H54 (cell line): ENCODE results near the gene WDR33.

Experiments
- DNase-seq: peaks from one replicate; pipeline ENCODE4 v3.0.0; 2011; ENCODE audit warnings: low spot score, mixed read lengths; ENCODE audit not compliant: insufficient read length
- FAIRE-seq: peaks from 3 replicates; lab custom pipeline; 2011; peaks lifted over from hg19 to GRCh38; lab: Jason Lieb, UNC
- POLR2A ChIP-seq: IDR thresholded peaks from 2 replicates; pipeline ENCODE4 v1.6.1; 2011; ENCODE audit warnings: low read depth, mild to moderate bottlenecking, low read length

Gene WDR33

GRCh38 chr2:127709336-127709735 is 101.6 kb downstream of the WDR33 start:
- DNase-seq: no peak
- FAIRE-seq: no peak
- no peak for TF ChIP-seq POLR2A

GRCh38 chr2:127707890-127708648 is 102.9 kb downstream of the WDR33 start:
- FAIRE-seq: no peak
- TF ChIP-seq POLR2A: no peak

DNA sequence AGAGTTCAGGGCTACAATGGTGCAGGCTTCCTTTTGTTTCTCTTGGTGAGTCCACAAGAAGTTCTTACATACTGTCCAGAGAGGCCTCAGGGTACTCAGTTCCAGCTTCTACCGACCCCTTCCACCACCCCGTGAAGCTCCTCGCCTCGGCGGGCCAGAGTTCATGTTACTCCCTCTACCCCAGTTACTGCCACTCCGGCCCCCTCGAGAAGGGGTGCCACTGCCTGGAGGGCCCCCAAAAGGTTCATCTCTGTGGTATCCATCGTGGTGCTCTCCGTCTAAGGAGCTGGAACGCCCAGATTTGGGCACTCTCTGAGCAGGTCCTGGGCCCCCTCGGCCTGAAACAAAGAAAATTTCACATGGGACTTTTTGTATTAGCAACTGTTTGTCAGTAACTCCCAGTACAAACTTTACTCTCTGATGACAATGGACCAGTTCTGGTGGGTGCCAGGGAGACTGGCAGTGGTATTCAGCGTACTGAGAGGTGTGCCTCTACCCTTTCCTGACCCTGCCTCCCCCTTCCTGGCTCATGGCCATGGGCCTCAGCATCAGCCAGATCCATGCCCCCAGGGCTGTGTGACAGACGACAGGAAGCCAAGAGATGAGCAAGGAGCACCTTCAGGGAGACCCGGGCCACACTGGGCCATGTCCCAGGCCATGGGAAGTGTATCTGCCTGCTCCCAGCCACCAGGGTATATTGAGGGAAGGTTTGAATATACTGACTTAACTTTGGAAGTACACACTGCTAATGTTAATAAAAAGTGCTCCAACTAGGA is 104.6 kb downstream of the WDR33 start:
- FAIRE-seq (no peak), DNase-seq (no peak)
- no peak for TF ChIP-seq POLR2A

More at GRCh38 chr2:127707890-127708648, 102.9 kb downstream of the WDR33 start:
- DNase-seq: no peak

GRCh38 chr2:127705391-127706065 is 105.4 kb downstream of the WDR33 start:
- FAIRE-seq (no peak), DNase-seq (no peak)

GRCh38 chr2:127704641-127705390 is 106.2 kb downstream of the WDR33 start:
- DNase-seq (no peak), FAIRE-seq (no peak)
- TF ChIP-seq POLR2A: no peak

More at GRCh38 chr2:127705391-127706065, 105.4 kb downstream of the WDR33 start:
- TF ChIP-seq POLR2A: no peak

GRCh38 chr2:127703282-127703681 is 107.7 kb downstream of the WDR33 start:
- no peak for DNase-seq
- no peak for TF ChIP-seq POLR2A
- no peak for FAIRE-seq

GRCh38 chr2:127702395-127703009 is 108.5 kb downstream of the WDR33 start:
- TF ChIP-seq POLR2A: no peak
- DNase-seq (no peak), FAIRE-seq (no peak)

- peak; percentile 65 for DNase-seq
- FAIRE-seq: no peak
- TF ChIP-seq POLR2A: no peak; the same call in none of the 2 replicates
Measured at GRCh38 chr2:127701651-127702394, 109.1 kb downstream of the WDR33 start.

GRCh38 chr2:127701193-127701650 is 109.7 kb downstream of the WDR33 start, which contains the start of gene SFT2D3:
SFT2D3 (plus strand) TSS chr2:127701497; CDS start chr2:127701529, 32 bp downstream.
- DNase-seq (peak; percentile 98), FAIRE-seq (no peak)
- peak; percentile 93 for TF ChIP-seq POLR2A

DNA sequence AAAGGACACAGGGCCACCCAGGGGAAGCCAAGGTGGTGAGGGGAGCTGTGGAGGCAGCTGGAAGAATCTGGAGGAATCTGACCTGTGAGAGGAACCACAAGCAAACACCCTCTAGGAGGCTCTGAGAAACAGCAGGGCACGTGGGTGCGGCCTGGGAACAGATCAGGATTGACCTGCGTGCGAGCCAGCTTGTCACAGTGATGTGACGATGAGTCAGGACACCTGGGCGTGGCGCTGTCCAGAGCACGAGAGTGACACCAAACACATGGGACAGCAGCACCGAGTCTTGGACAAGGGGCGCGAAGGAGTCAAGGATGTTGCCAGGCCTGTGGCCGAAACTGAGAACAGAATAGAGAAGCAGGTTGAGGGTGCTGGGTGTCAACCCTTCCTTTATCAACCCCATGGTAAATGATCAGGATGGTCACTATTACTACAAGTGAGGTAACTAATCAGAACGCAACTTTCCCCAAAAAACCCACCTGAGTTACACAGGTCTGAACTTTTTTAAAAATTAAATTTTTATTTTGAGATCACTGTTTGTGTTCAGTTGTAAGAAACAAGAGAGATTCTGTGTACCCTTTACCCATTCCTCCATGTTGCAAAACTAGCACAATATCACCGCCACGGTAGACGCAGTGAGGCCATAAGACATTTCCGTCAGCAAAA is 110.3 kb downstream of the WDR33 start:
- DNase-seq (no peak), FAIRE-seq (no peak)

DNA sequence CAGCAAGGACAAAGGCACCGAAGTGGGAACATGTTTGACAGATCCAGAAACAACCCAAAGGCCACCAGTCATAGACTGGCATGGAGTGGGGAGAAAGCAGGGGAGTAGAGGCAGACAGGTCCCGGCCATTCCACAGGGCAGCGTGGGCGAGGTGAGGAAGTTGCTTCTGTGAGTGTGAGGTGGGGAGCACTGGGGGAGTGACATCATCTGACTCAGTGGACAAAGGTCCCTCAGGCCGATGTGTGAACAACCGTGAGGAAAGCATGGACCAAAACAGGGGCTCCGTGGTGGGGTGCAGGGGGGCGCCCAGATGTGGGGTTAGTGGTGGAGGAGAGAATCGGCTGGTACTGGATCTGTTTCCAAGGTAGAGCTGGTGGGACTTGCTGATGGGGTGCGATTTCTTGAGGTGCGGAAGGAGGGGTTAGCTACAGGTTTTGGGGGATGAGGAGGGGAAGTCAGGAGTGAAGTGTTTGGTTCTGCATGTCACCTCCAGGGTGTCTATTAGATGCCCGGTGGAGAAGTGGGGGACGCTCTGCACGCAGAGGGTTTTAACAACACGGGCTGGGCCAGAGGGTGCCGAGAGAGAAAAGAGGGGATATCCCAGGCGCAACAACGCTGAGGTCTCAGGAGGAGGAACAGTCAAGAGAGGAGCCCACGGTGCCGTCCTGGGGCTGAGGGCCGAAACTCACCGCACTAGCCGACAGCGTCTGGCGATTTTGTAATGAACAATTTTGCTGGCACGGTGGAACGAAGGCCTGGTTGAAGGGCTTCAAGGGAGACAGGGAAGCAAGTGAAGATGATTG is 112.2 kb downstream of the WDR33 start:
- DNase-seq (no peak), FAIRE-seq (no peak)
- no peak for TF ChIP-seq POLR2A

More for the DNA sequence above, 110.3 kb downstream of the WDR33 start:
- TF ChIP-seq POLR2A: no peak; the same call in 1 of the 2 replicates
